NAMALWA (cell line): Measurements from ENCODE around the gene OR8D4.
"Not testable (repeated sequence)": the region's sequence is repeated elsewhere in the genome, so short reads cannot be mapped to it uniquely, and the experiment has no call there.

Experiments
- DNase-seq: peaks from one replicate; pipeline ENCODE4 v3.0.0-alpha.2; 2015; ENCODE audit warnings: low spot score

The OR8D4 gene

DNA sequence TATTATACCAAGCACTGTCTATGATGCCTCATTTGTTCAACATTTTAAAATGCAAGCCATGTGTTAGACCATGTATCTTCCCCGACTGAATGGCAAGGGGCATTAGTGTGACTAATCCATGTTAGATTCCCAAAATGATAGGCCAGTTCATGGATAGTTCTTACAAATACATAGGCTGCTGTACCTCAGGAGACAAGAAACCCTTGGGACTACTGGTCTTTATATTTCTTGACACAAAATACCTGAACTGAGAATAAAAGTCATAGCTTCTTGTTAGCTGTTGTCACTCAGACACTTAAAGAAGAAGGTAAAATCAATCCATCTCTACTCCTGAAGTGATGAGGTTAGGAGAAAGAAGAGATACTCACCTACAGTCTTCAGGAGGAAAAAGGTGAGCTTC, at the start of gene OR8D4:
Gene OR8D4, plus strand, starts transcription at position 301 of the 400 bp plus-strand sequence. CDS start 4,265 bp downstream, outside the sequence.
- no peak for DNase-seq

DNA sequence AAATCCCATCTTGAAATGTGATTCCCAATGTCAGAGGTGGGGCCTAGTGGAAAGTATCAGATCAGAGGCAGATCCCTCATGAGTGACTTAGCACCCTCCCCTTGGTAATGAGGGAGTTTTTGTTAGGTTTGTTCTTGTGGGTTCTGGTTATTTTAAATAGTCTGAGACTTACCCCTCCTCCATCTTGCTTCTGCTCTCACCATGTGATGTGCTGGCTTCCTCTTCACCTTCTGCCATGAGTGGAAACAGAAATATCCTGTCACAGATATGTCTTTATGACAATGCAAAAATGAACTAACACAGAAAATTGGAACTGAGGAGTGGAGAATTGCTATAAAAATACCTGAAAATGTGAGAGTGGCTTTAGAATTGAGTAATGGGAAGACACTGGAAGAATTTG, 49.6 kb upstream of the OR8D4 start:
- DNase-seq: no peak

DNA sequence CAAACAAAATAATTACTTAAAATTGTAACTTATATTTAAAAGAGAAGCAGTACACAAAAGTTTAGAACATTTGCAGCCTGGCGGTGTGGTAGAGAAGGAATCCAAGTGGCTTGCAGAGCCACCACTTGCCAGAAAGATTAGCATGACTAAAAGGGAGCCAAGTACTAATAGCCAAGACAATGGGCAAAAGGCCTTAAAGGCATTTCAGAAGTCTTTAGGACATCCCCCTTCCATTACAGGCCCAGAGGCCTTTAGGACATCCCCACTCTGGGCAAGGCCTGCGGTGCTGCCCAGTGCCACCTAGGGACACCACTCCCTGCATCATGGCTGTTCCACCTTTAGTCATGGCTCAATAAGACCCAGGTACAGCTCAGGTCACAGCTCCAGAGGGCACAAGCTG, 48.9 kb upstream of the OR8D4 start:
- DNase-seq: no peak

DNA sequence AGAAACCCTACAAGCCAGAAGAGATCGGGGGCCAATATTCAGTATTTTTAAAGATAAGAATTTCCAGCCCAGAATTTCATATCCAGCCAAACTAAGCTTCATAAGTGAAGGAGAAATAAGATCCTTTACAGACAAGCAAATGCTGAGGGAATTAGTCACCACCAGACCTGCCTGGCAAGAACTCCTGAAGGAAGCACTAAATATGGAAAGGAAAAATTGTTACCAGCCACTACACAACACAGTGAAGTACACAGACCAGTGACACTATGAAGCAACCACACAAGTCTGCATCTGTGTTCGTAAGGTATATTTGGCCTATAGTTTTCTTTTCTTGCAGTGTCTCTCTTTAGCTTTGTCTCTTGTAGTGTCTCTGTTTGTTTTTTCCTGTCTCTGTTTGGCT, 45.5 kb upstream of the OR8D4 start:
- no peak for DNase-seq

DNA sequence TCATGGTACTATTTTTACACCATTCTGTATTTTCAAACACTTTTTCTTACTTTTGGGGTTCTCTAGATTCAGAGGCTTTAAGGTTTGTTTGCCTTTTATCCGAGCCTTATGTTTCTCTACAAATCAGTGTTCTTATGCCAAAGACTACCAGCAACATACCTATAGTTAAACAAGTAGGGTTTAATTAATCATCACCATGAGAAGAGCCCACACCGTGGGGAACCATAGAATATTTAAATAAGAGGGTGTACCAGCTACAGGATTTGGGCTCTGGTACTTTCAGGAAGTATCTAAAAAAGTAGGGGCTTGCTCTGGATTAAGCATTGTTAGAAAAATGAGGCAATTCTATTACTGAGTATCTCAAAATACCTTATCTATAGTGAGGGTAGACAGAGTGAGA, 42.2 kb upstream of the OR8D4 start:
- no peak for DNase-seq

DNA sequence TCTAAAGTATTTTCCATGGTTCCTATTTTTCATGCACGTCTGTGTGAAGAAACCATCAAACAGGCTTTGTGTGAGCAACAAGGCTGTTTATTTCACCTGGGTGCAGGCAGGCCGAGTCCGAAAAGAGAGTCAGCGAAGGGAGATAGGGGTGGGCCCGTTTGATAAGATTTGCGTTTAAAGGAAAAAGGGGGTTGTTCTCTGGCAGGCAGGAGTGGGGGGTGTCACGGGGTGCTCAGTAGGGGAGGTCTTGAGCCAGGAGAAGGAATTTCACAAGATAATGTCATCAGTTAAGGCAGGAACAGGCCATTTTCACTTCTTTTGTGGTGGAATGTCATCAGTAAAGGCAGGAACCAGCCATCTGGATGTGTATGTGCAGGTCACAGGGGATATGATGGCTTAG, 36.7 kb upstream of the OR8D4 start:
- not testable (repeated sequence) for DNase-seq

DNA sequence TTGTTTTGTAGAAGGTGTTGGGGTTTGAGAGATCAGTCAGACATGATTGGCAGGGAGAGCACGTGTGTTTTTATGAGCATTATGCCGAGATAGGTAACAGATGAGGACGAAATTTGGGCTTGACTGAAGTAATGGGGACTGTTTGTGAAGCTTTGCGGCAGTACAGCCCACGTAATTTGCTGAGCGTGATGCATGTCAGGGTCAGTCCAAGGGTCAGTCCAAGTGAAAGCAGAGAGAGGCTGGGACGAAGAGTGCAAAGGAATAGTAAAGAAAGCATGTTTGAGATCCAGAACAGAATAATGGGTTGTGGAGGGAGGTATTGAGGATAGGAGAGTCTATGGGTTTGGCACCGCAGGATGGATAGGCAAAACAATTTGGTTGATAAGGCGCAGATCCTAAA, 34.2 kb upstream of the OR8D4 start:
- not testable (repeated sequence) for DNase-seq

DNA sequence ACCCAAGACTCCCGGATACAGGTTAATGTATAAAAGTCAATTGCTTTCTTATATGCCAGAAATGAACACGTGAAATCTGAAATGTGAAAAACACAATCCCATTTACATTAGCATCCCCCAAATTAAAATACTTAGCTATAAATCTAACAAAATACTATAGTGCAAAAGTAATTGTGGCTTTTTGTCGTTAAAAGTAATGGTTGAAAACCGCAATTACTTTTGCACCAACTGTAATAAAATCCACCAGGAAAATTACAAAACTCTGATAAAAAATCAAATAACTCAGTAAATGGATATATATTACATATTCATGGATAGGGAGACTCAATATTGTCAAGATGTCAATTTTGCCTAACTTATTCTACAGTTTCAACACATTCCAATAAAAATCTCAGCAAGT, 21.1 kb upstream of the OR8D4 start:
- no peak for DNase-seq

DNA sequence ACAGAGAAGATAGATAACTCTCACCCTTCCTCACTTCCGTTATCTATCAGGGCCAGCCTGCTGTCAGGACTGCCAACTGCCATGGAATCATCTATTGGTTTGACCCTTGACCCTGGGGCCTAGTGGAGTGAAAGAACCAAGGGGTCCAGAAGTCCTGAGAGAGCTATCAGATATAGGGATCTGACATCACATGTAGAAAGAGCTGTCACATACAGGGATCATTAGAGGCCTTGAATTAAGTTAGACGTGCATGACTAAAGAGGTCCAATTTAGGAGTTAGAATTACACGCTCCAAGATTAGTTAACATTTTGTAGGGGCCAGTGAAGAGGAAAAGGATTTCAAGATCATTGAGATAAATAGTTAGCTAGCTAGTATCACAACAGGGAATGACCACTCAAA, 16.4 kb upstream of the OR8D4 start, which contains the start of gene TMEM225:
Gene TMEM225, minus strand, starts transcription at position 101 of the 400 bp plus-strand sequence. CDS start 245 bp downstream, outside the sequence.
- DNase-seq: no peak

DNA sequence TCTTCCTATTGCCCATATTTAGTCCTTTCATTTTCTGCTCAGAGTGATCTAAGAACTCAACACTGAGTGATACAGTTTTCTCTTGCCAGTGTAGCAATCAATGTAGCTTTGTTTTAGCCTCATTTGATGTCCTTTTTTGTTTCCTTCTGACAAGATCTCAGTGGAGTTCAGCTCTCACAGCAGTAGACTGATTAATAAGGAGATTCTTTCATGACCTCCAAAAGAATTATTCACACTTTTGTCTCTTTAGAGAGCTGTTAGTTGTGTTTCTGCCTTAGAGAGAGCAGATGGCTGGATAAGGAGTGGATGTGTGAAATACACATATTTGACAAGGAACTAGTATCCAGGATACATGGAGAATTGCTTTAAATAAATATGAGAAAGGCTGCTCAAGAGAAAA, 9.9 kb upstream of the OR8D4 start:
- DNase-seq: no peak

DNA sequence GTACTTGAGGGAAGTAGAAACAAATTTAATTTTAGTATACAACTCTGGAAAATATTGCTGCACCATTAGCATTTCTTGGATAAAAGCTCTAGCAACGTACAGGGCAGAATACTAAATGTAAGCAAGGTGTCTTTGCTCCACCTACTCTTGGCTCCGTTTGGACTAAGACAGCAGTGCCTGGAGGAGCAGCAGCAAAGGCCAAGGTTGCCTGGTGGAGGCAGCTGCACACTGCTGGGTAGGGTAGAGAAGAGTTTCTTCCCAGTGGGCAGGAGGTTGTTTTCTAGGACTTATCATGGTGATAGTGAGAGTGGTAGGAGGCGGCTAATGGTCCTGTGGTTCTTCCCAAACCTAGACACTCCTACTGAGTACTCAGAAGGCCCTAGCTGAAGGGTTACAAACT, 2.2 kb upstream of the OR8D4 start:
- DNase-seq: no peak

DNA sequence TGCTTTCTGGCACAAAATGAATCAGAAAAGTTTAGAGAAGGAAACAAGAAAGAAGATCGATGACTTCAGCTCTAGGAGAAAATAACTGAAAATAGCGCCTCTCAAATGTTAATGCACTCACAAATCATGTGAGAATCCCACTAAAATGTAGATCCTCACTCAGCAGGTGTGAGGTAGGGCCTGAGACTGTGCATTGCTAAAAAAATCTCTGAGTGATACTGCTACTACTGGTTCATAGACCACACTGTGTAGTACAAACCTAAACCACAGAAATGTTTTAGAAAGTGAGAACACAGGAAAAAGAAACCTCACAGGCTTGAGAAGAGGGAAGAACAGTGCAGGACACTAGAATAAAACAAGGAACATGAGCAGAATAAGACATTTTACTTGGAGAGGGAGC, 2.0 kb downstream of the OR8D4 start:
- DNase-seq: no peak

DNA sequence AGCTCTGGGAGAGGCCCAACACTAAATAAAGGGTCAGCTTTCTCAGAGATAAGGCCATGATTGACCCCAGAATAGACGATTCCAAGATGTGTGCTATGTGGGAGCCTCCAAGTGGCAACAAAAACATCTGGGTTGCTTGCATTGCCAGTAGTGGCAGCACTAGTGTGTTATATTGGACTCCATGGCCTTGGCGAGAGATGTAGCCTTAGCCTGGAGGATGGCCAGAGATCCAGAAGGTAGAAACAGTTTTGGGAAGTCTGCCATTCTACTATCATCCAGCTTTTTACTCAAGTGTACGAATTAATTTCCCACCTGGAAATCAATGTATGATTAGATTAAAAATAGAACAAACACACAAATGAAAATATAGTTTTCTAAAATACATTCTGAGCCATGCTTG, 3.0 kb downstream of the OR8D4 start:
- no peak for DNase-seq

DNA sequence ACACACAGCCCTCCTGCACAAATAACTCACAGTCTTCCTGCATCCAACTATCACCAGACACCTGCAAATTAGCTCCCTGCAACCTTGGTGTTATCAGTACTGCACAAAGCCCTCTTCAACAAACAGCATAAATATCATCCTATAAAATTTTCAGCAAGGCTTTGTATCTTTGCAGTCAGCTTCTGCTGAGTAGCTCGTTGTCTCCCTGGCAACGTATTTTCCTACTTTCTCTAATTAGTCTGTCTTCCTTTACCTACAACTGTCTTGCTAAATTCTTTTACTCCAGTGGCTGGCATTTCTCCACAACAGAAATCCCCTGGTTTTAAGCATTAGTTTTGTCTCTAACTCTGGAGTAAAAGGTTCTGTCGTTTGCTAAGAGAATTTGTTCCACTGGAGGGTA, 3.9 kb downstream of the OR8D4 start:
- no peak for DNase-seq

DNA sequence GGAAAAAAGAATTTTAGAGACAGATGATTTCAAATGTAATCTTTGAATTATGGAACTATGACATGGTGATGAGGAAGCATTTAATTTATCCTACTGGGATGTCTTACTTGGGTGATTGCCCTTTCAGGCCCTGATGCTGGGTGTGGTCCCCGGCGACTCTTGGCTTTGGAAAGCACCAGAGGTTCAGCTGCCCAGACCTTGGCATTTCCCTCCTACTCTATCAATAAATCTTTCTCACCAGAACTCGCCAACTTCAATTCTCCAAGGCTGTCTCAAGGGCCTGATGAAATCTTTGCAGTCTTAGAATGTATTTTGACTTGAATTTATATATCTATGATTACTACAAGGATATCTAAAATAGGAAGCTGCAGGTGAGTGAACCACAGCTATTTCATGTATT, 19.0 kb downstream of the OR8D4 start:
- no peak for DNase-seq

DNA sequence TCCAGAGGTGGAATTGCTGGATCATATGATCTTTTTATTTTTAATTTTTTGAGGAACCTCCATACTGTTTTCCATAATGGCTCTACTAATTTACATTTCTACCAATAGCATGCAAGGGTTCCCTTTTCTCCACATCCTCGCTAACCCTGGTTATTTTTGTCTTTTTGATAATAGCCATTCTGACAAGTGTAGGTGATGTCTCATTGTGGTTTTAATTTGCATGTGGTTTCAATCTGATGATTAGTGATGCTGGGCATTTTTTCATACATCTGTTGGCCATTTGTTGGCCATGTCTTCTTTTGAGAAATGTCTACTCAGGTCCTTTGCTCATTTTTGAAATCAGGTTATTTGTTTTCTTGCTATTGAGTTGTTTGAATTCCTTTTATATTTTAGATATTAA, 22.1 kb downstream of the OR8D4 start:
- DNase-seq: no peak

DNA sequence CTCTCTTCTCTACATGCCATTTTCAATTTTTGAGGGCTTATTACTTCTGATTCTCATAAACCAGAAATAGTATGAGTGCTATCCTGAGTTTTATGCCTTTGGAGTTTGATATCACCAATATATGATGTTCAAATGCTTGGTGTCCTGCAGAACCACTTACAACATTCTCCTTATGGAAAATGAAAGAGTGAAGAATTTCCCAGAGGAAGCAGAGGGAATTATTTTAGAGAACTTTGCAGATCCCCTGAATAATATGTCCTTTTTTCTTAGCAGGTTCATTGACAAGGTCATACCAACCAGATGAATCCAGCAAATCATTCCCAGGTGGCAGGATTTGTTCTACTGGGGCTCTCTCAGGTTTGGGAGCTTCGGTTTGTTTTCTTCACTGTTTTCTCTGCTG, 37.4 kb downstream of the OR8D4 start, which contains the start of gene OR4D5:
Gene OR4D5, plus strand, starts transcription at position 301 of the 400 bp plus-strand sequence. Its CDS starts 0 bp downstream, at position 301.
- DNase-seq: no peak

DNA sequence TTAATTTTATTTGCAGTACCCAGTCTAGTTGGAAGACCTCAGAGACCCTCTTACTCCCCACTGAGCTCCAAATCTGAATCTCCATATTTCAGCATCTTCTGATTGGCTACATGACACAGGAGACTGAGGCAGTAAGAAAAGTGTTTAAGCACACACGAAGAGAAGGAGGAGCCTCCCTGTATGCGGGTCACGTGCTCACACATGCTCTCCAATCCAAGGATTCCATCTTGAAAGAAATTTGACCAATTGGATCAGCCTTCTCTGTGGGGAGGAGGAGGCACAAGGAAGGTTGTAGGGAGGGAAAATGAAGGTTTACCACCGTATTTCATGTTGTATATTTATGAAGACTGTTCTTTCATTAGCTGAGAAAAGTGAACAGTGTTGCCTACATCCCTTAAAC, 40.4 kb downstream of the OR8D4 start:
- no peak for DNase-seq

DNA sequence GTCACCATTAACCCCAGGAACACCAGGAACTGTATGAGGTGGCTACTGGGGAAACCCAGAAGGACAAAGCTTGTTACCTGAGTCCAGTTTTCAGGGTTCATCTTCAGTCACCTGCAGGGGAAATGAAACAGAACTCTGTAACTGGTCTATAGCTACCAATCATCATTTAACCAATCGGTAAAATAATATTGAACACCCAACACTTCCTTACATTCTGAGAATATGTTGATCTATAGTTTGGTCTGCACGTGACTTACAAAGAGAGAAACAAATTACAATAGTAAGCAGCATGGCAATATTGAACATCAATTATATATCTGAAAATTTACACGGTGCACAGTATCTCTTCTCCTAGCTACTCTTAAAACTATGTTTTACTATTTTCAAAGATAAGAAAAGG, 41.8 kb downstream of the OR8D4 start, which contains the start of gene OR6T1:
Gene OR6T1, minus strand, starts transcription at position 101 of the 400 bp plus-strand sequence. Its CDS starts 0 bp downstream, at position 101.
- DNase-seq: no peak

DNA sequence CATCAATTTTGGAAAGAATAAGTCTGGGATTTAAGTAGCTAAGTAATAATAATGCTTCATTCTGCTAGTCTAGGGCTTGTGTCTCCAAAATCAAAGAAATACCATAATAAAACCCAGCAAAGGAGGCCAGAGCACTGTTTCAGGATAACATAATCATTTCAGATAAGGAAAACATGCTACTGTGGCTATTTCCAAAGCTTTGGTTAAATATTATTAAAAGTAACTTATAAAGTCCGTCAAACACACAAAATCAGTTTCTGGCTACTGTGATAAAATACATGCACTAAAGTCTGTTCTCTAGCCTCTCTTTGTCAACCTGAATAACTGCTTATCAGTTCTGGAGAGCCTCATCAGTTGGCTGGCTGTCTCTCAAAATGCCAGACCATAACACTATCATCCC, 43.2 kb downstream of the OR8D4 start:
- DNase-seq: no peak

DNA sequence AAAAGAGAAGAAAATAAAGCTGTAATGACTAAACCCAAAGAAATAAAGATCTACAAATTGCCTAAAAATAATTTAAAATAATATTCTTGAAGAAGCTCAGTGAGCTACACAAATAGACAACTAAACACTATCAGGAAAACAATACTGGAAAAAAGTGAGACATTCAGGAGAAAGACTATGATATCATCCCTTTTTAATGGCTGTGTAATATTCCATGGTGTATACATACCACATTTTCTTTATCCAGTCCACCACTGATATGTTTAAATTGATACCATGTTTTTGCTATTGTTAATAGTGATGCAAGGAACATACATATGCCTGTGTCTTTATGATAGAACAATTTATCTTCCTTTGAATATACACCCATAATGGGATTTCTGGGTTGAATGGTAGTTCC, 54.8 kb downstream of the OR8D4 start:
- no peak for DNase-seq
